HL-60 (cell line): ENCODE results near the gene CACNB3.

Source experiments
- DNase-seq, 2 experiments: peaks; one replicate each; pipeline ENCODE4 v3.0.0-alpha.2; 2010 to 2020; ENCODE audit warnings: low read depth in 1 of 2, low spot score in 1 of 2
- H3K27ac ChIP-seq: fragments of 250-450 bp; sonication (Bioruptor Pico); replicated peaks from 2 replicates; pipeline ENCODE4 v1.5.1; 2020; ENCODE audit warnings: mild to moderate bottlenecking, moderate library complexity
- H3K27me3 ChIP-seq: fragments of 250-450 bp; sonication (Bioruptor Pico); 2 replicates; pipeline ENCODE4 v1.5.1; 2021; ENCODE audit warnings: mild to moderate bottlenecking, moderate library complexity; ENCODE audit not compliant: insufficient read depth, poor library complexity, severe bottlenecking
- H3K4me3 ChIP-seq: replicated peaks from 2 replicates; pipeline ENCODE4 v1.5.1; 2011; ENCODE audit warnings: mild to moderate bottlenecking, control low read depth, low read length; ENCODE audit not compliant: insufficient read depth
- GABPA ChIP-seq: IDR thresholded peaks from 2 replicates; pipeline ENCODE4 v1.6.1; 2012; ENCODE audit warnings: low read depth
- POLR2AphosphoS5 ChIP-seq: IDR thresholded peaks from 2 replicates; pipeline ENCODE4 v1.6.1; 2012; ENCODE audit warnings: low read depth
- REST ChIP-seq: IDR thresholded peaks from 2 replicates; pipeline ENCODE4 v1.6.1; 2012; ENCODE audit warnings: low read depth; ENCODE audit not compliant: insufficient replicate concordance
- SPI1 ChIP-seq: IDR thresholded peaks from 2 replicates; pipeline ENCODE4 v1.6.1; 2012; ENCODE audit warnings: low read depth, mild to moderate bottlenecking, borderline replicate concordance
- TF ChIP-seq, protein P1 (sequence below): IDR thresholded peaks from one replicate; pipeline ENCODE4 v1.5.1; 2011; ENCODE audit warnings: low read length, control low read depth, inconsistent platforms; ENCODE audit not compliant: insufficient read depth

The CACNB3 gene

DNA sequence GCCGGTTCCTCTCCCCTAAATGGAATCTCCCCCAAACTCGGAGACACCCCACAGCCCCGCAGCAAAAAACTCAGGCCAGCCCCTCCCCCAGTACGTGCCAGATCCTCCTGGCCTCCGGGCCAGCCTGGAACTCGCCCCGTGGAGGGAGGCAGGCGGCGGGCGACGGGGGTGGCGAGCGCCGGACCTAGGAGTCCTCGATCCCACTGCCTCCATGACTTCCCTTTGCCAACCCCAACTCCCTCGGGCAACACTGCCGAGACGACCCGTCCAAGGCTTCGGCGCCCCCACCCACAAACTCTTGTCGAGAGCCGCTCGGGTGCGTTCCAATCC, 29.8 kb upstream of the CACNB3 start:
- no peak overlapping the region for H3K27ac ChIP-seq
- no peak for DNase-seq
- peaks cover 27% of the 10 kb centered on the region for H3K27me3 ChIP-seq
- H3K4me3 ChIP-seq = 0 out of 2 replicates have a peak overlapping the region, but pooled peaks have one; percentile 31
- no peak for TF ChIP-seq REST
- TF ChIP-seq, protein P1, sequence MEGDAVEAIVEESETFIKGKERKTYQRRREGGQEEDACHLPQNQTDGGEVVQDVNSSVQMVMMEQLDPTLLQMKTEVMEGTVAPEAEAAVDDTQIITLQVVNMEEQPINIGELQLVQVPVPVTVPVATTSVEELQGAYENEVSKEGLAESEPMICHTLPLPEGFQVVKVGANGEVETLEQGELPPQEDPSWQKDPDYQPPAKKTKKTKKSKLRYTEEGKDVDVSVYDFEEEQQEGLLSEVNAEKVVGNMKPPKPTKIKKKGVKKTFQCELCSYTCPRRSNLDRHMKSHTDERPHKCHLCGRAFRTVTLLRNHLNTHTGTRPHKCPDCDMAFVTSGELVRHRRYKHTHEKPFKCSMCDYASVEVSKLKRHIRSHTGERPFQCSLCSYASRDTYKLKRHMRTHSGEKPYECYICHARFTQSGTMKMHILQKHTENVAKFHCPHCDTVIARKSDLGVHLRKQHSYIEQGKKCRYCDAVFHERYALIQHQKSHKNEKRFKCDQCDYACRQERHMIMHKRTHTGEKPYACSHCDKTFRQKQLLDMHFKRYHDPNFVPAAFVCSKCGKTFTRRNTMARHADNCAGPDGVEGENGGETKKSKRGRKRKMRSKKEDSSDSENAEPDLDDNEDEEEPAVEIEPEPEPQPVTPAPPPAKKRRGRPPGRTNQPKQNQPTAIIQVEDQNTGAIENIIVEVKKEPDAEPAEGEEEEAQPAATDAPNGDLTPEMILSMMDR = no peak
- no peak for TF ChIP-seq POLR2AphosphoS5
- no peak for TF ChIP-seq SPI1
- TF ChIP-seq GABPA = no peak

GRCh38 chr12:48788854-48789775, 29.2 kb upstream of the CACNB3 start, which contains the start of gene ADCY6:
ADCY6 (minus strand) TSS chr12:48789089; CDS start chr12:48783434, 5,655 bp downstream.
- no peak for TF ChIP-seq SPI1
- TF ChIP-seq POLR2AphosphoS5 = no peak
- TF ChIP-seq GABPA = no peak
- TF ChIP-seq, protein P1 = no peak
- TF ChIP-seq REST = no peak
- H3K27me3 ChIP-seq = peaks cover 27% of the 10 kb centered on the region
- H3K27ac ChIP-seq = no peak within 1 kb of the TSS
- H3K4me3 ChIP-seq = peak within 1 kb of the TSS; percentile 31
- no peak for DNase-seq

- TF ChIP-seq POLR2AphosphoS5 (no peak), GABPA (no peak), SPI1 (no peak), REST (no peak)
- TF ChIP-seq, protein P1 = no peak
- no peak for DNase-seq
- Histone ChIP-seq H3K4me3 (no peak overlapping the region), H3K27ac (no peak overlapping the region), H3K27me3 (peaks cover 27% of the 10 kb centered on the region)
Observed at GRCh38 chr12:48789858-48790326, 28.4 kb upstream of the CACNB3 start.
